Stimulated activated CD4-positive, alpha-beta T cell treated with anti-CD3 and anti-CD28 coated beads, Interleukin-15, amount 100 ng/mL, for 48 hours (primary cell): ENCODE data around the gene CNNM2.
"Not testable (repeated sequence)": the region's sequence is repeated elsewhere in the genome, so short reads cannot be mapped to it uniquely, and the experiment has no call there.

Experiments
- DNase-seq, 2 donors: peaks; one replicate each; pipeline ENCODE4 v3.0.0-alpha.2; 2020; ENCODE audit warnings: low read depth in 2 of 2

CNNM2 gene

GRCh38 chr10:103106539-103106938, 188.4 kb downstream of the CNNM2 start:
- no peak for DNase-seq

- no peak for DNase-seq
Measured at GRCh38 chr10:103109821-103110220, 191.7 kb downstream of the CNNM2 start.

- no peak for DNase-seq
Measured at GRCh38 chr10:103110407-103110806, 192.3 kb downstream of the CNNM2 start.

- DNase-seq = no peak
Measured at GRCh38 chr10:103111031-103111917, 193.2 kb downstream of the CNNM2 start.

GRCh38 chr10:103111918-103112877, 194.1 kb downstream of the CNNM2 start:
- no peak for DNase-seq

GRCh38 chr10:103114876-103115275, 196.8 kb downstream of the CNNM2 start:
- DNase-seq = no peak

GRCh38 chr10:103117247-103117646, 199.2 kb downstream of the CNNM2 start:
- DNase-seq = no peak

GRCh38 chr10:103120546-103120945, 202.5 kb downstream of the CNNM2 start:
- no peak for DNase-seq

GRCh38 chr10:103120977-103121735, 203.1 kb downstream of the CNNM2 start:
- no peak for DNase-seq

GRCh38 chr10:103123282-103124024, 205.4 kb downstream of the CNNM2 start:
- DNase-seq = no peak

GRCh38 chr10:103124420-103125096, 206.5 kb downstream of the CNNM2 start:
- no peak for DNase-seq

- DNase-seq = no peak
Measured at GRCh38 chr10:103125323-103126267, 207.5 kb downstream of the CNNM2 start.

GRCh38 chr10:103127241-103127640, 209.1 kb downstream of the CNNM2 start:
- no peak for DNase-seq

GRCh38 chr10:103130180-103130579, 212.1 kb downstream of the CNNM2 start:
- not testable (repeated sequence) for DNase-seq

- DNase-seq = no peak
Measured at GRCh38 chr10:103130910-103131309, 212.8 kb downstream of the CNNM2 start.

GRCh38 chr10:103135168-103135567, 217.1 kb downstream of the CNNM2 start:
- DNase-seq = not testable (repeated sequence)

GRCh38 chr10:103139803-103140202, 221.7 kb downstream of the CNNM2 start:
- no peak for DNase-seq
